Measurements from ENCODE around the gene OGFR. TPM values are rescaled to one million over a fixed set of nuclear protein-coding genes. Genes with fewer than 3 reads are reported as not detected.

Gene OGFR
- total RNA-seq, 1 experiment from 2014 or later: 57.4 TPM

DNA sequence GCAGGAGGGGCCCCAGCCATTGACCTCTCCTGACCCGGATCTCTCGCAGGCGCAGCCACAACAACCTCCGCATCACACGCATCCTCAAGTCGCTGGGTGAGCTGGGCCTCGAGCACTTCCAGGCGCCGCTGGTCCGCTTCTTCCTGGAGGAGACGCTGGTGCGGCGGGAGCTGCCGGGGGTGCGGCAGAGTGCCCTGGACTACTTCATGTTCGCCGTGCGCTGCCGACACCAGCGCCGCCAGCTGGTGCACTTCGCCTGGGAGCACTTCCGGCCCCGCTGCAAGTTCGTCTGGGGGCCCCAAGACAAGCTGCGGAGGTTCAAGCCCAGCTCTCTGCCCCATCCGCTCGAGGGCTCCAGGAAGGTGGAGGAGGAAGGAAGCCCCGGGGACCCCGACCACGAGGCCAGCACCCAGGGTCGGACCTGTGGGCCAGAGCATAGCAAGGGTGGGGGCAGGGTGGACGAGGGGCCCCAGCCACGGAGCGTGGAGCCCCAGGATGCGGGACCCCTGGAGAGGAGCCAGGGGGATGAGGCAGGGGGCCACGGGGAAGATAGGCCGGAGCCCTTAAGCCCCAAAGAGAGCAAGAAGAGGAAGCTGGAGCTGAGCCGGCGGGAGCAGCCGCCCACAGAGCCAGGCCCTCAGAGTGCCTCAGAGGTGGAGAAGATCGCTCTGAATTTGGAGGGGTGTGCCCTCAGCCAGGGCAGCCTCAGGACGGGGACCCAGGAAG is 7.7 kb downstream of the OGFR start:
- H3K27ac ChIP-seq: no peak overlapping the region
- peaks cover 12% of the 10 kb centered on the region for H3K27me3 ChIP-seq (ENCODE audit: insufficient read depth, low read depth)
- no peaks in the 10 kb centered on the region for H3K9me2 ChIP-seq (ENCODE audit: insufficient read depth)
- DNase-seq: no peak
- BruUV-seq (replicated peaks): no TSS peak
- H2AFZ ChIP-seq: no peak overlapping the region
- no peak overlapping the region for H3K4me3 ChIP-seq
- POLR2A ChIA-PET (ENCODE audit: unreplicated experiment): no interaction called here
- peaks cover 36% of the 10 kb centered on the region for H4K20me1 ChIP-seq (ENCODE audit: insufficient read depth)
- H3F3A ChIP-seq (ENCODE audit: insufficient read depth, low read depth): peaks cover 25% of the 10 kb centered on the region; the same call in 1 of the 2 replicates
- CTCF ChIA-PET: interaction anchor here (0.7 kb wide), 1 partner anchor 164 kb away, joined by 3 read pairs; no protein-coding TSS in a partner anchor
- peaks cover 14% of the 10 kb centered on the region for H3K36me3 ChIP-seq (ENCODE audit: low read depth)
- TF ChIP-seq EZH2 (IDR thresholded peaks at IDR 0.05; ENCODE audit: low read depth): no peak
- TF ChIP-seq, protein P1, sequence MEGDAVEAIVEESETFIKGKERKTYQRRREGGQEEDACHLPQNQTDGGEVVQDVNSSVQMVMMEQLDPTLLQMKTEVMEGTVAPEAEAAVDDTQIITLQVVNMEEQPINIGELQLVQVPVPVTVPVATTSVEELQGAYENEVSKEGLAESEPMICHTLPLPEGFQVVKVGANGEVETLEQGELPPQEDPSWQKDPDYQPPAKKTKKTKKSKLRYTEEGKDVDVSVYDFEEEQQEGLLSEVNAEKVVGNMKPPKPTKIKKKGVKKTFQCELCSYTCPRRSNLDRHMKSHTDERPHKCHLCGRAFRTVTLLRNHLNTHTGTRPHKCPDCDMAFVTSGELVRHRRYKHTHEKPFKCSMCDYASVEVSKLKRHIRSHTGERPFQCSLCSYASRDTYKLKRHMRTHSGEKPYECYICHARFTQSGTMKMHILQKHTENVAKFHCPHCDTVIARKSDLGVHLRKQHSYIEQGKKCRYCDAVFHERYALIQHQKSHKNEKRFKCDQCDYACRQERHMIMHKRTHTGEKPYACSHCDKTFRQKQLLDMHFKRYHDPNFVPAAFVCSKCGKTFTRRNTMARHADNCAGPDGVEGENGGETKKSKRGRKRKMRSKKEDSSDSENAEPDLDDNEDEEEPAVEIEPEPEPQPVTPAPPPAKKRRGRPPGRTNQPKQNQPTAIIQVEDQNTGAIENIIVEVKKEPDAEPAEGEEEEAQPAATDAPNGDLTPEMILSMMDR (conservative IDR thresholded peaks at IDR 0.05): no peak
- H3K4me2 ChIP-seq: no peak overlapping the region
- no peaks in the 10 kb centered on the region for H3K9me3 ChIP-seq (ENCODE audit: insufficient read depth, low read depth)
- intact Hi-C loops (cut with micrococcal nuclease; ENCODE audit: unreplicated experiment): no loop called here
- H3K79me2 ChIP-seq (ENCODE audit: low read depth): peaks cover 9% of the 10 kb centered on the region
- peaks cover 14% of the 10 kb centered on the region for H3K4me1 ChIP-seq (replicated peaks; ENCODE audit: insufficient read depth)

DNA sequence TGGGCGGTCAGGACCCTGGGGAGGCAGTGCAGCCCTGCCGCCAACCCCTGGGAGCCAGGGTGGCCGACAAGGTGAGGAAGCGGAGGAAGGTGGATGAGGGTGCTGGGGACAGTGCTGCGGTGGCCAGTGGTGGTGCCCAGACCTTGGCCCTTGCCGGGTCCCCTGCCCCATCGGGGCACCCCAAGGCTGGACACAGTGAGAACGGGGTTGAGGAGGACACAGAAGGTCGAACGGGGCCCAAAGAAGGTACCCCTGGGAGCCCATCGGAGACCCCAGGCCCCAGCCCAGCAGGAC is 8.2 kb downstream of the OGFR start:
- peaks cover 18% of the 10 kb centered on the region for H3K4me1 ChIP-seq (replicated peaks; ENCODE audit: insufficient read depth)
- H3K36me3 ChIP-seq (ENCODE audit: low read depth): peaks cover 14% of the 10 kb centered on the region

DNA sequence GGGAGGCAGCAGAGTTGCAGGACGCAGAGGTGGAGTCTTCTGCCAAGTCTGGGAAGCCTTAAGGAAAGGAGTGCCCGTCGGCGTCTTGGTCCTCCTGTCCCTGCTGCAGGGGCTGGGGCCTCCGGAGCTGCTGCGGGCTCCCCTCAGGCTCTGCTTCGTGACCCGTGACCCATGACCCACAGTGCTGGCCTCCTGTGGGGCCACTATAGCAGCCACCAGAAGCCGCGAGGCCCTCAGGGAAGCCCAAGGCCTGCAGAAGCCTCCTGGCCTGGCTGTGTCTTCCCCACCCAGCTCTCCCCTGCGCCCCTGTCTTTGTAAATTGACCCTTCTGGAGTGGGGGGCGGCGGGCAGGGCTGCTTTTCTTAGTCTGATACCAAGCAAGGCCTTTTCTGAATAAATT is 9.0 kb downstream of the OGFR start:
- H3K4me1 ChIP-seq (replicated peaks; ENCODE audit: insufficient read depth): peaks cover 25% of the 10 kb centered on the region
- ChIA-PET POLR2A (ENCODE audit: unreplicated experiment) (no interaction called here), CTCF (no interaction called here)
- peaks cover 23% of the 10 kb centered on the region; the same call in 1 of the 2 replicates for H3F3A ChIP-seq (ENCODE audit: insufficient read depth, low read depth)
- H3K9me3 ChIP-seq (ENCODE audit: insufficient read depth, low read depth): no peaks in the 10 kb centered on the region
- no TSS peak for BruUV-seq (replicated peaks)
- H3K9me2 ChIP-seq (ENCODE audit: insufficient read depth): no peaks in the 10 kb centered on the region
- TF ChIP-seq, protein P1 (conservative IDR thresholded peaks at IDR 0.05): no peak
- no peak for TF ChIP-seq EZH2 (IDR thresholded peaks at IDR 0.05; ENCODE audit: low read depth)
- peaks cover 12% of the 10 kb centered on the region for H3K27me3 ChIP-seq (ENCODE audit: insufficient read depth, low read depth)
- no peak overlapping the region for H3K4me3 ChIP-seq
- H3K4me2 ChIP-seq: no peak overlapping the region
- H4K20me1 ChIP-seq (ENCODE audit: insufficient read depth): peaks cover 26% of the 10 kb centered on the region
- peaks cover 14% of the 10 kb centered on the region for H3K36me3 ChIP-seq (ENCODE audit: low read depth)
- no peak for DNase-seq
- H2AFZ ChIP-seq: no peak overlapping the region
- H3K79me2 ChIP-seq (ENCODE audit: low read depth): no peaks in the 10 kb centered on the region
- H3K27ac ChIP-seq: no peak overlapping the region
- intact Hi-C loops (cut with micrococcal nuclease; ENCODE audit: unreplicated experiment): no loop called here

More for the DNA sequence above, 8.2 kb downstream of the OGFR start:
- Histone ChIP-seq H3K9me3 (ENCODE audit: insufficient read depth, low read depth) (no peaks in the 10 kb centered on the region), H2AFZ (no peak overlapping the region), H3K9me2 (ENCODE audit: insufficient read depth) (no peaks in the 10 kb centered on the region), H3K4me3 (no peak overlapping the region), H3K27ac (no peak overlapping the region), H3F3A (ENCODE audit: insufficient read depth, low read depth) (peaks cover 26% of the 10 kb centered on the region; the same call in 1 of the 2 replicates), H3K4me2 (no peak overlapping the region), H4K20me1 (ENCODE audit: insufficient read depth) (peaks cover 31% of the 10 kb centered on the region), H3K27me3 (ENCODE audit: insufficient read depth, low read depth) (peaks cover 12% of the 10 kb centered on the region), H3K79me2 (ENCODE audit: low read depth) (peaks cover 4% of the 10 kb centered on the region; the same call in 1 of the 2 replicates)
- TSS peak; percentile 6 for BruUV-seq (replicated peaks)
- TF ChIP-seq, protein P1 (conservative IDR thresholded peaks at IDR 0.05): no peak
- no peak for TF ChIP-seq EZH2 (IDR thresholded peaks at IDR 0.05; ENCODE audit: low read depth)
- POLR2A ChIA-PET (ENCODE audit: unreplicated experiment): no interaction called here
- DNase-seq: no peak
- CTCF ChIA-PET: no interaction called here
- intact Hi-C loops (cut with micrococcal nuclease; ENCODE audit: unreplicated experiment): no loop called here
